Endothelial cell of umbilical vein (primary cell): ENCODE results near the gene RTN4. TPM values are rescaled to one million over a fixed set of nuclear protein-coding genes. Genes with fewer than 3 reads are reported as not detected.

Experiments used
- BruUV-seq: library from RNA; stranded (reverse); fragments of 400-500 nt; replicated peaks from 2 replicates; lab custom pipeline; 2021; lab: Mats Ljungman, UMichigan
- CTCF ChIA-PET: fragments of 300-600, 350-600 bp; sonication (Branson Sonifier 250); formaldehyde crosslinking; loops from one replicate; lab custom pipeline; 2021; ENCODE audit warnings: antibody characterized with exemption, inconsistent platforms; lab: Charles Lee
- POLR2A ChIA-PET: fragments of 300-600, 350-600 bp; sonication (Branson Sonifier 250); formaldehyde crosslinking; loops from one replicate; lab custom pipeline; 2021; ENCODE audit warnings: antibody characterized with exemption, inconsistent platforms; lab: Charles Lee
- DNase-seq: peaks from one replicate; pipeline ENCODE4 v3.0.0-alpha.2; 2011; ENCODE audit warnings: low read depth, low spot score
- FAIRE-seq: peaks from 2 replicates; lab custom pipeline; 2011; peaks lifted over from hg19 to GRCh38; lab: Jason Lieb, UNC
- H2AFZ ChIP-seq: 2 replicates; pipeline ENCODE4 v1.6.0; 2012; ENCODE audit warnings: low read depth, low read length, control low read depth, inconsistent platforms
- H3K27ac ChIP-seq: 2 replicates; pipeline ENCODE4 v1.5.1; 2011; ENCODE audit warnings: low read depth, mild to moderate bottlenecking, control low read depth, low read length, moderate library complexity; ENCODE audit not compliant: insufficient read depth
- H3K27me3 ChIP-seq, 2 experiments: 2 replicates each; pipeline versions ENCODE4 v1.6.0 to v1.6.1; 2011; ENCODE audit warnings: low read length in 2 of 2, mixed read lengths in 1 of 2; ENCODE audit not compliant: control insufficient read depth in 2 of 2, insufficient read depth in 2 of 2
- H3K36me3 ChIP-seq, 2 experiments: 2 replicates in 1 of 2; 3 replicates in 1 of 2; pipeline ENCODE4 v1.5.1; 2011; ENCODE audit warnings: low read length in 2 of 2, mild to moderate bottlenecking in 1 of 2, moderate library complexity in 1 of 2; ENCODE audit not compliant: control insufficient read depth in 2 of 2, insufficient read depth in 2 of 2; ENCODE audit errors: extremely low read depth in 1 of 2
- H3K4me1 ChIP-seq: 3 replicates; pipeline ENCODE4 v1.5.1; 2011; ENCODE audit warnings: mild to moderate bottlenecking, low read length; ENCODE audit not compliant: control insufficient read depth, insufficient read depth; ENCODE audit errors: extremely low read depth
- H3K4me2 ChIP-seq: 2 replicates; pipeline ENCODE4 v1.6.1; 2011; ENCODE audit warnings: low read length, control low read depth, mixed read lengths; ENCODE audit not compliant: insufficient read depth
- H3K4me3 ChIP-seq, 3 experiments: fragments of 200-600 bp in 1 of 3; sonication (generic), shearing (Covaris generic) in 1 of 3; replicated peaks in 1 of 3; 2 replicates each; pipeline ENCODE4 v1.5.1; 2011 to 2016; ENCODE audit warnings: control low read depth in 3 of 3, low read length in 3 of 3, mild to moderate bottlenecking in 2 of 3, inconsistent platforms in 1 of 3, low read depth in 1 of 3, moderate library complexity in 1 of 3; ENCODE audit not compliant: insufficient read depth in 1 of 3
- H3K79me2 ChIP-seq: 2 replicates; pipeline ENCODE4 v1.6.0; 2012; ENCODE audit warnings: low read length, inconsistent platforms; ENCODE audit not compliant: control insufficient read depth, insufficient read depth
- H3K9ac ChIP-seq: replicated peaks from 2 replicates; pipeline ENCODE3; 2011; ENCODE audit warnings: low read length, control low read depth; ENCODE audit not compliant: insufficient read depth; ENCODE audit errors: extremely low read depth
- H3K9me1 ChIP-seq: replicated peaks from 3 replicates; pipeline ENCODE4 v1.6.0; 2011; ENCODE audit warnings: mild to moderate bottlenecking, low read length; ENCODE audit not compliant: control insufficient read depth, insufficient read depth; ENCODE audit errors: extremely low read depth
- H3K9me3 ChIP-seq: replicated peaks from 2 replicates; pipeline ENCODE4 v1.5.1; 2012; ENCODE audit warnings: low read length, inconsistent platforms; ENCODE audit not compliant: control insufficient read depth, insufficient read depth
- H4K20me1 ChIP-seq: replicated peaks from 2 replicates; pipeline ENCODE3; 2011; ENCODE audit warnings: mild to moderate bottlenecking, low read length; ENCODE audit not compliant: control insufficient read depth, insufficient read depth; ENCODE audit errors: extremely low read depth
- EZH2 ChIP-seq: IDR thresholded peaks from 2 replicates; pipeline ENCODE4 v1.6.1; 2012; ENCODE audit warnings: borderline replicate concordance, low read depth, mild to moderate bottlenecking, moderate library complexity, low read length, inconsistent platforms; ENCODE audit not compliant: severe bottlenecking
- FOS ChIP-seq: IDR thresholded peaks from 2 replicates; pipeline ENCODE4 v1.6.1; 2011; ENCODE audit warnings: mild to moderate bottlenecking, low read length, moderate library complexity, borderline replicate concordance; ENCODE audit not compliant: insufficient read depth
- GATA2 ChIP-seq: IDR thresholded peaks from 2 replicates; pipeline ENCODE4 v1.7.0; 2011; ENCODE audit warnings: low read depth, mild to moderate bottlenecking, moderate library complexity, mixed read lengths, low read length; ENCODE audit not compliant: insufficient read length, insufficient read depth
- JUN ChIP-seq: IDR thresholded peaks from 2 replicates; pipeline ENCODE4 v1.6.1; 2011; ENCODE audit warnings: borderline replicate concordance, low read depth; ENCODE audit not compliant: insufficient read length, insufficient read depth
- MYC ChIP-seq: IDR thresholded peaks from one replicate; pipeline ENCODE4 v1.6.1; 2011; ENCODE audit warnings: mild to moderate bottlenecking, low read depth, low read length
- POLR2A ChIP-seq: IDR thresholded peaks from 2 replicates; pipeline ENCODE4 v1.6.1; 2012; ENCODE audit warnings: low read depth, mild to moderate bottlenecking, control low read depth, low read length
- POLR2AphosphoS5 ChIP-seq: IDR thresholded peaks from 2 replicates; pipeline ENCODE4 v1.6.1; 2012; ENCODE audit warnings: low read depth, mild to moderate bottlenecking, control low read depth, low read length, moderate library complexity; ENCODE audit not compliant: insufficient read depth
- dilution Hi-C: fragments of 300-500 bp; cut with MboI; formaldehyde crosslinking; loops from one replicate; pipeline ENCODE4 v1.15.0; 2019; ENCODE audit warnings: low sequenced_read_pairs; ENCODE audit not compliant: extremely low pct_ligation_motif_present
- intact Hi-C: fragments of 100-400 bp; cut with micrococcal nuclease; formaldehyde crosslinking; loops from one replicate; pipeline ENCODE4 v1.10.0; 2022
- polyA plus RNA-seq, 4 experiments: library from polyadenylated mRNA; depleted of rRNA in 3 of 4; stranded (reverse) in 3 of 4; unstranded in 1 of 4; fragments of >200 nt; gene quantifications; 2 replicates each; pipeline versions ENCODE4 v1.2.1 to v1.2.3, GENCODE V29; 2011 to 2012; ENCODE audit warnings: missing spikeins in 1 of 4
- total RNA-seq: library from RNA; stranded (reverse); gene quantifications from 2 replicates; pipeline ENCODE4 v1.2.3, GENCODE V29; 2021
- TF ChIP-seq, protein P1 (sequence below): IDR thresholded peaks from 2 replicates; pipeline ENCODE4 v1.6.1; 2011; ENCODE audit not compliant: insufficient read depth, insufficient read length
- TF ChIP-seq, protein P2 (sequence below), 2 donors: IDR thresholded peaks; 1 replicate in 1 of 2; 2 replicates in 1 of 2; pipeline ENCODE4 v1.5.1; 2011; ENCODE audit warnings: low read length in 2 of 2, mild to moderate bottlenecking in 2 of 2, moderate library complexity in 2 of 2, control low read depth in 1 of 2, inconsistent platforms in 1 of 2, low read depth in 1 of 2; ENCODE audit not compliant: insufficient read depth in 1 of 2; ENCODE audit errors: extremely low read depth in 1 of 2

The RTN4 gene
- total and polyA plus RNA-seq, 2 donors (not counting 3 experiments of a cell fraction or from before 2014, with no cell fraction given) = 253 to 486 TPM

DNA sequence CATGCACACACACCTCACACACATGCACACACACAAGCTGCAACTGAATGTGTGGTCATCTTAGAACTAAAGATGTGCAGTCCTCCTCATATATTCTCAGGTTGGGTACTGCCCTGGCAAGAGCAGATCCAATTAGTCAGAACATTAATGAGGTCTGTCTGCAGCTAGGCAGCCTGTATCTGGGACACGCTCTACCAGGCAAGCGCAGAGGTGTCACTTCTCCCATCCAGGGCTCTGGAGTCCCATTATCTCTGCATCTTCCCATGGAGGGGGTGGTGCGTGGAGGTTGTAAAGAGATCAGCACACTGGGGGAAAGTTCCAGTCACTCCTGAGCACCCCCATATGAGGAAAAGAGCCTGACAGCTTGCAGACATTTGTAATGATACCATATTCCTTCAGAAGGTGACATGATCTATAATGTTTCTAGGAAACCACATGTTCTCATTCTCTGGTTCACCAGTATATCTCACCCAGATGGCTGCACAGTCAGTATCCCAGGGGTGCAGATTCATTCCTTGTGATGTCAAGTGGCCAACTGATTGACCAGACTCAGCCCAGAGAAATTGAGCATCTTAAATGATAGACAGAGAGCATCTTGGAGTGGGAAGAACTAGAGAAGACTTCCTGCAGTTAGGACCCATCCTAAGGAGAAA, 95.4 kb downstream of the RTN4 start:
- no peak overlapping the region for H3K4me3 ChIP-seq
- no peaks in the 10 kb centered on the region for H3K36me3 ChIP-seq
- no peak overlapping the region for H3K27ac ChIP-seq
- H3K4me1 ChIP-seq = peaks cover 10% of the 10 kb centered on the region
- no peak overlapping the region for H3K4me2 ChIP-seq
- no peaks in the 10 kb centered on the region for H3K79me2 ChIP-seq
- no peak for FAIRE-seq
- H3K9me1 ChIP-seq = no peaks in the 10 kb centered on the region
- no peak overlapping the region for H3K9ac ChIP-seq
- no peaks in the 10 kb centered on the region for H3K27me3 ChIP-seq
- intact Hi-C loops (no loop called here), dilution Hi-C loops (no loop called here)
- POLR2A ChIA-PET = no interaction called here
- H3K9me3 ChIP-seq = no peaks in the 10 kb centered on the region
- no peak for DNase-seq
- CTCF ChIA-PET = interaction anchor here (1.3 kb wide), 1 partner anchor 55 kb away, joined by 4 read pairs; no protein-coding TSS in a partner anchor
- no peaks in the 10 kb centered on the region for H4K20me1 ChIP-seq
- H2AFZ ChIP-seq = no peak overlapping the region
- no peak for TF ChIP-seq EZH2
- BruUV-seq = no TSS peak

DNA sequence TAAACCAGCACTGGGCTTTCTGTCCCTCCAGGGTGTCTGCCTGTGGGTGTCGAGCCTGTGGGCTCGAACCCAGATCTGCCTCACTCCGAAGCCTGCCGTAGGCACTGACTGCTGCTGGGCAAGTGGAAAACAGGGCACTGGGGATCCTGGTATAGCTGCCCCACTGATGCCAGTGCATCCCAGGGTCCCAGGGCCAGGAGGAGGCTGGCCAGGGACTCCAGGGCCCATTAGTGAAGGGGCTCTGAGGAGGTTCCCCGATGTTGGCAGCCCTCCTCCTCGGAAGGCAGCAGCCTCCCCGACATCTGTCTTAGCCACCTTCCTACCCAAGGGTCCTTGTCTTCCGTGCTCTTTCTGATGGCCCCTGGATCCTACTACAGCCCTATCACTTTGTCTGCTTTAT, 96.1 kb downstream of the RTN4 start:
- intact Hi-C loops = no loop called here
- no peak for TF ChIP-seq GATA2
- no peak for TF ChIP-seq EZH2
- TF ChIP-seq, protein P1, sequence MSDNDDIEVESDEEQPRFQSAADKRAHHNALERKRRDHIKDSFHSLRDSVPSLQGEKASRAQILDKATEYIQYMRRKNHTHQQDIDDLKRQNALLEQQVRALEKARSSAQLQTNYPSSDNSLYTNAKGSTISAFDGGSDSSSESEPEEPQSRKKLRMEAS = no peak
- TF ChIP-seq FOS = no peak
- no peak for TF ChIP-seq MYC
- TF ChIP-seq JUN = no peak
- TF ChIP-seq, protein P2, sequence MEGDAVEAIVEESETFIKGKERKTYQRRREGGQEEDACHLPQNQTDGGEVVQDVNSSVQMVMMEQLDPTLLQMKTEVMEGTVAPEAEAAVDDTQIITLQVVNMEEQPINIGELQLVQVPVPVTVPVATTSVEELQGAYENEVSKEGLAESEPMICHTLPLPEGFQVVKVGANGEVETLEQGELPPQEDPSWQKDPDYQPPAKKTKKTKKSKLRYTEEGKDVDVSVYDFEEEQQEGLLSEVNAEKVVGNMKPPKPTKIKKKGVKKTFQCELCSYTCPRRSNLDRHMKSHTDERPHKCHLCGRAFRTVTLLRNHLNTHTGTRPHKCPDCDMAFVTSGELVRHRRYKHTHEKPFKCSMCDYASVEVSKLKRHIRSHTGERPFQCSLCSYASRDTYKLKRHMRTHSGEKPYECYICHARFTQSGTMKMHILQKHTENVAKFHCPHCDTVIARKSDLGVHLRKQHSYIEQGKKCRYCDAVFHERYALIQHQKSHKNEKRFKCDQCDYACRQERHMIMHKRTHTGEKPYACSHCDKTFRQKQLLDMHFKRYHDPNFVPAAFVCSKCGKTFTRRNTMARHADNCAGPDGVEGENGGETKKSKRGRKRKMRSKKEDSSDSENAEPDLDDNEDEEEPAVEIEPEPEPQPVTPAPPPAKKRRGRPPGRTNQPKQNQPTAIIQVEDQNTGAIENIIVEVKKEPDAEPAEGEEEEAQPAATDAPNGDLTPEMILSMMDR (IDR thresholded peaks at IDR 0.05; ENCODE audit: extremely low read depth in 1 of 2, insufficient read depth in 1 of 2, low read depth in 1 of 2, low read length in 2 of 2) = no peak
- TF ChIP-seq POLR2AphosphoS5 = no peak
- TF ChIP-seq POLR2A = no peak
- H3K9me1 ChIP-seq = no peaks in the 10 kb centered on the region
- H3K79me2 ChIP-seq = no peaks in the 10 kb centered on the region
- H3K4me3 ChIP-seq = no peak overlapping the region
- no peaks in the 10 kb centered on the region for H3K27me3 ChIP-seq
- DNase-seq (no peak), FAIRE-seq (no peak)
- peaks cover 10% of the 10 kb centered on the region for H3K4me1 ChIP-seq
- H4K20me1 ChIP-seq = no peaks in the 10 kb centered on the region
- ChIA-PET CTCF (no interaction called here), POLR2A (no interaction called here)
- no peak overlapping the region for H3K27ac ChIP-seq
- no peaks in the 10 kb centered on the region for H3K36me3 ChIP-seq
- H3K4me2 ChIP-seq = no peak overlapping the region
- no peak overlapping the region for H3K9ac ChIP-seq
- BruUV-seq = no TSS peak
- H2AFZ ChIP-seq = no peak overlapping the region
- dilution Hi-C loops = no loop called here
- no peaks in the 10 kb centered on the region for H3K9me3 ChIP-seq
